GM18909 (cell line): ENCODE measurements around the gene PCBP3.
"Not testable (repeated sequence)": the region's sequence is repeated elsewhere in the genome, so short reads cannot be mapped to it uniquely, and the experiment has no call there.

Source experiments
- ATAC-seq: cut with Tn5 transposase; IDR thresholded peaks from one replicate; pipeline ENCODE4 v1.9.1; 2021; ENCODE audit warnings: mild to moderate bottlenecking; ENCODE audit not compliant: unreplicated experiment, poor library complexity

PCBP3 gene

GRCh38 chr21:45880097-45881068 lies 236.9 kb downstream of the PCBP3 start:
- ATAC-seq = no peak

DNA sequence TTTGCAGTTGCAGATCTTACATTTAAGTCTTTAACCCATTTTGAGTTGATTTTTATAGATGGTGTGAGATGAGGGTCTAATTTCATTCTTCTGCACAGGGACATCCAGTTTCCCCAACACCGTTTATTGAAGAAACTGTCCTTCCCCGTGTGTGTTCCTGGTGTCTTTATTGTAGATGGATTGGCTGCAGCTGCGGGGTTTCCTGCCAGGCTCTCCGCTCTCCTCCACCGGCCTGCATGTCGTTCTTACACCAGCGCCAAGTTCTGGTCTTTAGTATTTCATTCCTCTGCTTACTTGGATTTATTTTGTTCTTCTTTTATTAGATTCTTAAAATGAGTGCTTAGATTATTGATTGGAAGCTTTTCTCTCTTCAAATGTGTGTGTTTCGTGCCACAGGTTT lies 239.1 kb downstream of the PCBP3 start:
- ATAC-seq = no peak

GRCh38 chr21:45883090-45883489 lies 239.6 kb downstream of the PCBP3 start:
- ATAC-seq = no peak

DNA sequence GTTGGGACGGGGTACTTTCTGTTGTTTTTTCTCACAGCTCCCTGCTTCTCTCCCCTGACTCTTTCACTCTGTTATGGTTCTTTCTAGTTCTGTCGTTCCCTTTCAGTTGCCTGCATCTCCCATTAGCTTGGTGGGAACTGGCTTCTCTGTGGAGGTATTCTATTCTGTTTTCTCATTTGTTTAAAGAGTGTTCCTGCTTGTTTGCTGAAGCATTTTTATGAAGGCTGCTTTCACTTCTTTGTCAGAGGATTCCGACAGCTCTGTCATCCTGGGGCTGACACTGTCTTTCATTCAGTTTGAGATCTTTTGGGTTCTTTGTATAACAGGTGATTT lies 242.0 kb downstream of the PCBP3 start:
- ATAC-seq = no peak

- not testable (repeated sequence) for ATAC-seq
Observed at GRCh38 chr21:45885930-45886601, 242.5 kb downstream of the PCBP3 start.

DNA sequence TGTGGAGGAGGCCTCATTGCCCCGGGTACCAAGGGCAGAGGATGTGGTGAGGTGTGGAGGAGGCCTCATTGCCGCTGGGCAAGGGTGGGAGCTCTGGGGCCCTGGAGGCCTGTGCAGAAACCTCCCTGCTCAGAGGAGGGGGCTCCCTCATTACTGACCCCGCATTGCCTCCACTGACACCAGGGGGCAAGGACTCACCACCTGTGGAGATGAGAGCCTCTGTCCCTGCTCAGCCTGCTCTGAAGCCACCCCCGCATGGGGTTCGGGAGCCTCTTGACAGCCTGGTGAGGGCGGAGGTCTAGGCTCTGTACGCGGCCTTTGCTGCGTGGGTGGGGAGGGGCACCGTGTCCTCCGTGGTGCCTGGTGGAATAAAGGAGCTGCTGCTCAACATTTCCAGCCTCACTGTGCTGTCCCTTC lies 243.1 kb downstream of the PCBP3 start:
- no peak for ATAC-seq

DNA sequence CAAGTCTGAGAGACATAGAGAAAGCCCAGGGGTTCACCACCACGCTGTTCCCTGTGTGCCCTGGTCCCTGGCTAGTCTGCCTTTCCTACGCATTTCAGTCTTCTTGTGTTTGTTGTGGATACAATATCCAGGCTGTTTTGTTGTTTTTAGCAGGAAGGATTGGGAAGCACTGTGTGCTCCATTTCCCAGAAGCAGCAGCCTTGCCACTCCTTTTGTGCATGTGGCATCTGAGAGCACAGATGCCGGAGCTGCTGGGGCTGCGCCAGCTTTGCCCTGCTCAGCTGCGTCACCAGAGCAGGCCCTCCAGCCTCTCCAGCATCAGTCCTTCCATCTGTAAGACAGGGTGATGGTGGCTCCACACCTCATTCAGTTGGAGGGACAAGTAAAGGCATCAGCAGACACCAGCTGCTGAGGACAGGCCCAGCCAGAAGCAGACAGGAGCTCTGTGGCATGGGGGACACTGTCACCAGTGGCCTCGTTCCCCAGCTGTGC lies 243.6 kb downstream of the PCBP3 start:
- no peak for ATAC-seq

- ATAC-seq = no peak
Observed at GRCh38 chr21:45887788-45888187, 244.3 kb downstream of the PCBP3 start.

DNA sequence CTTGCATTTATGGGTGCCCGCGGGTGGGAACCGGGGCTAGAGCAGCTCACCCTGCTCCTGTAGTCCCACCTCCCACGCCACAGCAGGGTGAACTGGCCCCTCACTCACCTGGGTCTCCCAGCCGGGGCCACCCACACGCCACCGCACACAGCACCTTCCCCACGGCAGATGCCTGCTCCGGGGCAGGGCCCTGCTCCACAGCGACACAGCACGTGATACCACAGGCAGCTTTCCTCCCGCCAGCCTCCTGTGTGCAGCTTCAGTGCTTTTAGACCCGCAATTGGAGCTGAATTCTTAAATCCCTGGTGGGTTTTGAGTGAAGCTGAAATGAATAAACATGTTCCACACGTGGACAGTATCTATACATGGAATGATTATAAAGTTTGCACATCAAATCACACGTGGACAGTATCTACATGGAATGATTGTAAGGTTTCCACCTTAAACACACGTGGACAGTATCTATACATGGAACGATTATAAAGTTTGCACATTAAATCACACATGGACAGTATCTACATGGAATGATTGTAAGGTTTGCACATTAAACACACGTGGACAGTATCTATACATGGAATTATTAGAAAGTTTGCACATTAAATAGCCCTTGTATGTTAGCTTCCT lies 245.0 kb downstream of the PCBP3 start:
- ATAC-seq = no peak

- ATAC-seq = no peak
Observed at GRCh38 chr21:45889256-45889655, 245.7 kb downstream of the PCBP3 start.

DNA sequence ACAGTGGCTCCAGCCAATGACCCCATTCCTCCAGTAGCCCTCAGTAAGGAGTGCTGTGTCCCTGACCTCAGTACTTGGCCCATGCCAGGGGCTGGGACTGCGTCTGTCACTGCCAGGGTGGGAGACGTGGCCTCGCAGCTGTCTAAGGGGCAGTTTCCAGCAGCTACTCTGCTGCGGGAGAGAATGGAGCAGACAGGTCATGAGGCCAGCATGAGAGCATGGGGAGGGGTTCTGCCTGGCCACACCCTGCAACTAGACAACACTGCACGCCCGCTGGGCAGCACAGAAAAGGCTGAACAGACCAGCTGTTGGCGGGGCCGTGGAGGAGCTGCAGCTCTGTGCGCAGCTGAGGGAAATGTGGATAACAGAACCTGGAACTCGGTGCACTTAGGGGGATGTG lies 246.4 kb downstream of the PCBP3 start:
- no peak for ATAC-seq

DNA sequence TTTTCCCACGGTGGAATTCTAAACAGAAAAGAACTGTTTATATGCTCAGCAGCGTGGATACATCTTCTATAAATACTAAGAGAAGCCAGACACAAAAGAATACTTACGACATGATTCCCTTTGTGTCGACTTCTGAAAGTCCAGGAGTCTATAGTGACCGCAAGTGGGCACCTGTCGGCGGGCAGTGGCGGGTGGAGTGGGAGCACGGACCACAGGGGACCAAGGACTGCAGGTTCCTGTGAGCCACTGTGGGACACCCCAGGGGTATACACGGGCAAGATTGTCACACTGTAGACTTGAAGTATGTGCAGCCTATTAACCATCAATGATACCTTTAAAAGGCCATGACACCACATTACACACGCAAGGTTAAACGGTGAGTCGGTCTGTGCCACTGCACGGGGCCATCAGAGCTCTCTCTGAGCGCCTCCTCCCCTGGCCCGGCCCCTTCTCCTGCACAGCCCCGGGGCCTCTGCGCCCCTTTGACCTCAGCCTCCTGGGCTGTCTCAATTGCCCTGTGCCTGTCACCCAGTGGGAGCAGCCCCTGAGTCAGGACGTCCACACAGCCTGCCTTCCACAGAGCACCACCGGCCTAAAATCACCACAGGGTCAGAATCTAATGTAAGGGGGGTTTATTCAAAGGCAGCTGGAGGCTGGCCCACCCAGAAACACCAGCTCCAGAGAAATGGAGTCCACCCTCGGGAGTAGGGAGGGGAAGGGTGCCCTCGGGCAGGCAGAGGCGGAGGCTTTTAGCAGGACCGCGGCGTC lies 248.0 kb downstream of the PCBP3 start:
- no peak for ATAC-seq

GRCh38 chr21:45892156-45892915 lies 248.8 kb downstream of the PCBP3 start:
- no peak for ATAC-seq

- no peak for ATAC-seq
Observed at GRCh38 chr21:45892916-45893739, 249.6 kb downstream of the PCBP3 start.

DNA sequence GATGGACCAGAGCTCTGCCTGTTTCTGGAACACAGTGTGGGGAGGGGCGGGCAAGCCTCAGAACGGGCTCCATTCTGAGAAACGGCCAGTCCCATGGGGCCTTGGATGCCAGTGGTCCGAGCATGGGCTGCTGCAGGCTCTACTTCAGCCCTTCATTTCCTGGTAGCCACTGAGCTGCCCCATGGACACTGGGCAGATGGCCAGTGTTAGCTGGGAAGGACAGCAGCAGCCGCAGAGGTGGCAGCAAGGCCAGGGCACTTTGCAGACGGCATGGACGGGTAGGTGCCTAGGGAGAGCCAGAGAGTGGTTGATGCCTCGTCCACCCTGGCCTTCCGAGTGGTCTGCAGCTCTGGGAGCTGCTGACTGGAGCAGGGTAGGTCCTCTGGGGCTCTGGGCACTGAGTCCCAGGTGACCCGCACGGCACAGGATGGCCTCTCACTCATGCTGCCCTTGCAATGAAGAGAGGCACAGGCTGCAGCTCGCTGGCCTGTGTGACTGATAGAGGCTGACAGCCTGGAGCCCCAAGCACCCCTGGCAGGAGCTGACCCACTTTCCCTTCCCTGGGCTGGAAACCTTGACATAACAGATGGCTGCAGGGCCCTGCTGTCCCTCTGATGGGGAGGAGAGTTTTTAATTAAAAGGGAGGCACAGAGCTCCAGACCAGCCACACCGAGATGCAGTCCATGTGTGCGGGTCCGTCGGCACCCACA lies 250.4 kb downstream of the PCBP3 start:
- ATAC-seq = no peak

DNA sequence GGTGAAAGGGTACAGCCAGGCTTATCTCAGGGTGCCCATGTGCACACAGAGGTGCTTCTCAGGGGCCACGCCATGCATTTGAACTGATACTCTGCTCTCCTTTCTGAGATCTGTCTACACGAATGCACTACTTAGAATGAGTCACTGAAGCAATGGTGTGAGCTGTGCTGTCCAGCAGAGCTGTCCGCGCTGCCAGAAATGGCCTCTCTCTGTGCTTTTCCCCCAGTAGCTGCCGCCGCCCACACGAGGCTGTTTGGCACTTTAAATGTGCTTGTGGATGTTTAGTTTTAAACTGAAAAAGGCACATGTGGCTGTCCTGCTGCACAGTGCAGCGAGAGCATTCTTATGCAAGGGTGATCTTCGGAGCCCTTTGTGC lies 250.9 kb downstream of the PCBP3 start:
- ATAC-seq = no peak

DNA sequence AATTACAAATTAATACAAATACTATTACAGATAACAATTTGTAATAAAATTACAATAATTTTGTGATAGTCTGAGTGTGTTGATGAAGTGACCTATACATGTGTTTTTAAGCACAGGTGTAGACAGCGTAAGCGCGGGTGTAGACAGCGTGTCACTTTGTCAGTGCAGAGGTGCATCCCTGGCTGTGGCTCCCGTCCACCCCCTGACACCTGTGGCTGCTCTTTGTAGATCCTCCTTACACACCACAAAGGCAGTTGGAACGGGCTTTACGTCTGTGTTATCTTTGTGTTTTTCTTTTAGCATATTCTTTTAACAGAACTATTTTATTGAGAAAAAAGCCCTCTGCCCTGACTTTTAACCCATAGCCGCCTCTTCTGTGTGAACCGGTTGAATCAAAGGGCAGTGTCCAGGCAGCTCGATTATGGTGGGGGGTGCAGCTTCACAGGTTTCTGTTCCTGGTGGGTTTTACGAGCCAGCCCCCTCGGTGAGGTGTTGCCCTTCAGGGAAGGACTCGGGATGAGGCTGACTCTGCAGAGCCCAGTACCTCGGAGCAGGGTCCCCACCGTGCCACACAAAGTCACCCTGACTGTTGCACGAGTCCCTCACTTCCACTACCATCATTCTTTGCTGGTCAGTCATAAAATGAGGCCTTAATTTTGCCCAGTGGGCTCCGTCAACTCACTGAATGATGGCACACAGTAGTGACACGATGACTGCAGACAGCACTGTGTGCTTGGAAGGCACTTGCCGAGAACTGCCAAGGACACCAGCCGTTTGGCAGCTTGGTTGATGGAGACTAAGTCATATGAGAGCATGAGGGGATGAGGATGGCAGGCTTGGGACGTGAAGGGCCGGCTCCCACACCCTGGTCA lies 251.6 kb downstream of the PCBP3 start:
- ATAC-seq = no peak
